ENCODE results near the gene ZNF629. TPM values are rescaled to one million over a fixed set of nuclear protein-coding genes. Genes with fewer than 3 reads are reported as not detected.

ZNF629 gene
- total RNA-seq, 4 donors from 2014 or later: 6.6 to 13.4 (median 9.0) TPM

GRCh38 chr16:30747799-30748633, 39.0 kb downstream of the ZNF629 start, which contains the start of gene PHKG2:
Gene PHKG2 (plus strand): TSS chr16:30748425. CDS start chr16:30748821, 396 bp downstream.
- no peak for TF ChIP-seq CTCF (IDR thresholded peaks at IDR 0.05; ENCODE audit: low read depth)

GRCh38 chr16:30747331-30747730, 39.7 kb downstream of the ZNF629 start:
- no peak for TF ChIP-seq CTCF (IDR thresholded peaks at IDR 0.05; ENCODE audit: low read depth)

DNA sequence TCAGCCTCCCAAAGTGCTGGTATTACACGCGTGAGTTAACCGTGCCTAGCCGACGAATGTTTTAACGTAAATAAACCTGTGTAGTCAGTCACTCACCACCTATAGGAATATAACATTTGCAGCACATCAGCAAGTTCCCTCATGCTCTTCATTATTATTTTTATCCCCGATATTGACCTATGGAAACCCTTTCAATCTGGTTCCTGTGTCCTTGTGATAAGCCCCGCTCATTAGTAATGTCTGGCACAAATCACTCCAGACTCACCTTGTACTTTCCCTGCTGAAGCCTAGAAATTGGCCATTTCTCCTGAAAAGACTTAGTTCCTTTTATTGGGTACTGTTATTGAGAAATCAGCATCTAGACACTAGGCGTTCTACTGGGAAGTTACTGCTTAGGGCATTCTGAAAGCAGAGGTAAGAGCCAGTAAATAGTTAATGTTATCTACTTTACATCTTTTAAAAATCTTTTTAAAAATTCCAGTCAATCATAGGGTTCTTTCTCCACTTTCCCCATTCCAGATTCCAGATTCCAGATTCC, 40.3 kb downstream of the ZNF629 start:
- no peak for TF ChIP-seq CTCF (IDR thresholded peaks at IDR 0.05; ENCODE audit: low read depth)

DNA sequence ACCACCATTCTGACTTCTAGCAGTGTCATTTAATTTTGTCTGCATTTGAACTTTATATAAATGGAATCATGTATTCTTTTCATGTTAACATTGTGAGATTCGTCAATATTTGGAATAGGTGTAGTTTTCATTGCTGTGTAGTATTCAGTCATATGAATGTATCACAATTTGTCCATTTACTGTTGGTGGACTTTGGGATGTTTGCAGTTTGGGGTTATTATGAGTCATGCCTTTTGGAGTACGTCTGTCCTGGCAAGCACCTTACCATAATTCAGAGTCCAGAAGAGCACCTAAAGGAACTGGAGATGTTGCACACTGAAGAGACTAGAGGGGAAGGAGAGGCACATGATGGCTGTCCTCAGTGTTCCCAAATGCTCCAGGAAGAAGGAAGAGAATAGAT, 41.9 kb downstream of the ZNF629 start:
- no peak for TF ChIP-seq CTCF (IDR thresholded peaks at IDR 0.05; ENCODE audit: low read depth)

DNA sequence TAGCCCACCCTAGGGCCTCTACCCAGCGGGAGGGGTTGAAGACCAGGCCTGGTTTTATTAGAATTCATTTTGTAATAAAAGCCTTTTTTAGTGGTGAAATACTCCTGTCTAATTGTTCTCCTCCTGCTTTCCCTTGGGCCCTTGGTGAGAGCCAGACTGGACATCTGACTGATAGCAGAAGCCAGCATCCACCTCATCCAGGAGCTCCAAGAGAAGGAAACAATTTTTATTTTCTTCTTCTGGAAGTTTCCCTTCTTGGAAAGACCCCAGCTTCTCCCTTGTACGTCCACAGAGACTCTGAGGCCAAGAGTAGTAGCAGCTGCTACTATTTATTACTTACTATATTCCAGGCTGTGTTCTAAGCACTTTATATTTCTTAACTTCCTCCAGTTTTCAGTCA, 42.8 kb downstream of the ZNF629 start:
- TF ChIP-seq CTCF (IDR thresholded peaks at IDR 0.05; ENCODE audit: low read depth): no peak

- no peak for TF ChIP-seq CTCF (IDR thresholded peaks at IDR 0.05; ENCODE audit: low read depth)
Measured at GRCh38 chr16:30743716-30744115, 43.3 kb downstream of the ZNF629 start.

- no peak for TF ChIP-seq CTCF (IDR thresholded peaks at IDR 0.05; ENCODE audit: low read depth)
Measured at GRCh38 chr16:30741461-30741914, 45.5 kb downstream of the ZNF629 start.

Measured in subcutaneous adipose tissue (tissue), 4 donors.